ENCODE measurements around the gene NAP1L4.

The NAP1L4 gene

DNA sequence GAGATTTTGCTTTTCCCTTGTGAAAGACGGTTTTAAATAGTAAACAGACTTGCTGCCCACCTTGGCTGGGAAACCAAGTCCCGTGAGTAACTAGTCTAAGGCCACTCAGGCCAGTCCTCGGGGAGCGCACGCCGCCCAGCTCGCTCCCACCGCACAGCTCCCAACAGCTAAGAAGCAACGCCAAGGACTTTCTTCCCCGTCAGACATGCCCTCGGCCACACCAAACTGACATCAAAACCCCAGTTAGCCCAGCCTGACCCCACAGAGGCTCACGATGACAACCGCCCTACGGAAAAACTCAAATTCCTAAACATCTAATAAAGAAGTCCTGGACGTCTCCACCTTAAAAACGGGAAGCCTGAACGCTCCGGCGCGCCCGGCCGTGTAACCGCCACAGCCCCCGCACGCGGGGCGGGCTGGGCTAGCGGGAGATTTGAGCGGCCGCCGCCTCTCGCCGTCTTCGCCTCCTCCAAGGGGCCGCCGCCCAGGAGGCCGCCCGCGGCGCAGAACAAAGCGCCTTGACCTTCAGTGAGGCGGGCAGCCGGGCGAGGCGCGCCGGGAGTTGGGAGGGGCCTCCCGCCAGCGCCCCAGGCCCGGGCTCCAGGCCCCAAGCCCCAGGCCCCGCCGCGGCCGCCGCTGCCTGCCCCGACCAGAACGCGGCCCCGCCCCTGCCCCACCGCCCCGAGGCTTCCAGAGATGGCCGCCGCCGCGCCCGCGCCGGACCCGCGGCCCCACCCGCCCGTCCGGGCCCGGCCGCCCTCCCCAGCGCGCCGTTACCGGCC lies 486 bp downstream of the NAP1L4 start:
- DNase-seq = no peak

DNA sequence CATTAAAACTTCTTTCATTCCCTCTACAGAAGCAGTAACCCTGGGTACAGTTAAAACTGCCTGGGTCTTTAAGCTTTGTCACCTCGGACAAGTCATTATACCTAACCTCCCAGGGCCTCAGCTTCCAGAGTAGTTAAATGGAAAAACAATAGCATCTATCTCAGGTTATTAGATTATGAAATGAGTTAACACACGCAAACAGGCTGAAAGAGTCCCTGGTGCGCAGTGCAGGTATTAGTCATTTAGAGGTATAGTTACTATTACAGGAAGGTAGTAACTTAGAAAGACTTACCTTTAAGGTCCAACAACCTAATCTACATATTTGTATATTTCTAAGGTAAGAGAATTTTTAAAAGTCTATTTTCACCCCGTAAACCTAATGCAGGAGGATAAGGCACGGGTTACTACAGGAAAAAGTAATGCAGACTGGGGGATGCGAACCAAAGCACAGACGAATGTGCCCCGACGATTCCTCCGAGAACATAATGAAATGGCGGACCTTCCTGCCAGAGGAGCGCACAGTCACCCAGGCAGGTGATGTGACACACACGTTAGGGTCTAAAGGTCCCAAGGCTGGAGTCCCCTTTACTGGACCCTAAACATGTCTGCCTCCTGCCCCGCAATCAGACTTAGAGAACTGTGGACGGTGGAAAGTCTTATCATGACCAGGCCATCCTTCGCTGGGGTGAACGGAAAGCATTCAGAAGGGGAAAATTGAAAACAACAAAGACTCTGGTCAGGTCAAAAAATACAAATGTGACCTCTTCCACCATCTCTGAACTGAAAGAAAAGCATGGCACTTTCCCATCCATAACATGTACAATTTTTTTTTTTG lies 1.3 kb downstream of the NAP1L4 start:
- DNase-seq = peak; percentile 27

DNA sequence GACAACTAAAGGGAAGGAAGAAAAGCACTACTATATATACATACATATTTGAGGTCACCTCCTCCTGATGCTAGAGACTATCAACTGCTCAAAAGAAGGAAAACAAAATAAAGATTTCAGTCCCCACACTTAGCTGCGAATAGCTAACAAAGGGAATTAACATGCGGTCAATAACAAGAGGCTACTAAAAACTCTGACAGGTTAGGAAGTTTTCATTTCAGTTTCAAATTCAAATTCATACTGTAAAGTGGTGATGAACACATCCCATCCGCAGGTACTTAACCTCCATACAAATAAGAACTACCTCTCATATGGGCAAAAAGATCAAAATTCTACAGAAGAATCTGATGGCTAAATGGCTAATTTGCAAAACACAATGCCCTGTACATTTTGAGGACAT lies 2.6 kb downstream of the NAP1L4 start:
- no peak for DNase-seq

DNA sequence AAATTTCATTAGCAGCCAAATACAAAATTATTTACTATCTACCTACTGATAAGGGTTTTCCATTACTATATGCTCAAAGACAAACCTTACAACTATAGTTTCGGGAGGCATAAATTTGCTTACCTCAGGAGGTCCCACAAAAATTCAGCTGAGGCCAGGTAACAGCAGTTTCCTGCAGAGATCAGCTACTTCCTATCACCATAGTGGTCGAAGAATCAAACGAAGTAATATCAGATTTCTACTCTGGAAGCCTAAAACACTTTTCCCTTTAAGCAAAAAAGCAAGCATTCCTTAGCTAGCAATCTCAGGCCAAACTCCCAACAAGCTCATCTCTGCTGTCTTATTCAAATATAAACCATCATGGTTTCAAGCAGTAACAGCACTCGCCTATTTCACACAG lies 3.1 kb downstream of the NAP1L4 start:
- DNase-seq = no peak

DNA sequence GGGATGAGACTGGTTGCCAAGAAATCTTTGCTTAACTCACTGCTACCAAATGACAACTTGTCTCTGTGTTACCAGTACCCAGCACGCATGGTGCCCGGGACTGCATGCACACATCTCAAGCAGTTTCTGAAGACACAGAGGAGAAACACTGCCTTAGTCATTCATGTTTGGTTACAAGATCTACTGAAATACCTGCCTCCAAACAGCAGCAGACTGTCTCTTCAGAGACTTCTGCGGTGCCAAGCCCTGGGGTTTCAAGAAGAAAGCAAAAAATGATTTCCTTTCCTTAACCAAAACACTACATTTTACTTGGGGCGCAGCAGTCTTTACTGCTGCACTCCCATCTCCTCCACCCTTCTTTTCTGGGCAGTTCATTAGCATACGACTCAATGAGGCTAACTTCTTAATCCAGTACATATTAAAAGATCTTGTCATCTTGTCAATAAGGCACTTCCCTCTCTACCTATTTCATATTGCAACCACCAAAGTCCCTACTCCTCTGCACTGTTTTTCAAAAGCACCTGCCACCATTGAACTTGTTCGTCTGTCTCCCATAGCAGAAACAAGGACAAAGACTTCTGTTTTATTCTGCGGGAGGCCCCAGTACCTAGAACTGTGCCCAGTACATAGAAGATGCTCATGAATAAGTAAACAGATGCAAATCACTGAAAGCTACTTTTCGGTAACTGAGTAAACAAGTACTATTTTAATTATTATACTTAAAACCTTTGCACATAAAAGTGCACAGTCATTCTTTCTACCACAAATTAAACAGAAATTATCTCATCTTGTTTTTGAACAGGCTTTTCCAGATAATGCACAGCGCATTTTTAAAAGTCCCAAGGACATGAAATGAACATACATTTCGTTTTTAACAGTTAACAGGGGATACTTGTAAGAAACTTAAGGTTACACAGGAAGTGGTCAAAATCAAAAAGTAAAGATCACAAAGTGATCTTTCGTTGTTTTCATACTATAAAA lies 4.0 kb downstream of the NAP1L4 start:
- DNase-seq = peak; percentile 53

- DNase-seq = no peak
Measured at GRCh38 chr11:2983908-2984307, 8.2 kb downstream of the NAP1L4 start.

DNA sequence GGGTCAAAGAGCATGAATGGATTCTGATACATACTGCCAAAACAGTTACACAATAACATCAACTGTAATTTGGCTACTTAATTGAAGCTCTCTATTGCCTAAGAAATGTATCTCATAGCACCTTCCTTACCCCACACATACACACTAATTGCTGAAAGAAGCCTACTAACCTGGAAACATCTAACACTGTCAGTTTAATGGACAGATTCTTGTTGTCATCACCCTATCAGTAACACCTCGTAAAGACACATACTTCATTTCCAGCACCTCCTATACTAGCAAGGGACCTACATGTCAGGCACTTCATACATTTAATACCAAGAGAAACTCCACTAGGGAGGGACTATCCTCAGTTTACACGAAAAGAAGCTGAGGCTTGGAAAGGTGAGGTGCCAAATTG lies 9.9 kb downstream of the NAP1L4 start:
- no peak for DNase-seq

DNA sequence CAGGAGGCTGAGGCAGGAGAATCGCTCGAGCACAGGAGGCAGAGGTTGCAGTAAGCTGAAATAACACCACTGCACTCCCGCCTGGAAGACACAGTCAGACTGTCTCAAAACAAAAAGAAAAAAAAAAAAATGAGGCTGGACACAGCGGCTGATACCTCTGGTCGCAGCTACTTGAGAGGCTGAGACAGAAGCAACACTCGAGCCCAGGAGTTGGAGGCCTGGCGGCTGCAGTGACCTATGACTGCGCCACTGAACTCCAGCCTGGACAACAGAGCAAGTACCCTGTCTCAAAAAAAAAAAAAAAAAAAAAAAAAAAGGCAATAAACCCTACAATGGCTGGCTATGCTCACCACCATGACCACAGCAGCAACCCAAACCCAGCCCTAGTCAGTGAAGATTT lies 11.0 kb downstream of the NAP1L4 start:
- DNase-seq = no peak

DNA sequence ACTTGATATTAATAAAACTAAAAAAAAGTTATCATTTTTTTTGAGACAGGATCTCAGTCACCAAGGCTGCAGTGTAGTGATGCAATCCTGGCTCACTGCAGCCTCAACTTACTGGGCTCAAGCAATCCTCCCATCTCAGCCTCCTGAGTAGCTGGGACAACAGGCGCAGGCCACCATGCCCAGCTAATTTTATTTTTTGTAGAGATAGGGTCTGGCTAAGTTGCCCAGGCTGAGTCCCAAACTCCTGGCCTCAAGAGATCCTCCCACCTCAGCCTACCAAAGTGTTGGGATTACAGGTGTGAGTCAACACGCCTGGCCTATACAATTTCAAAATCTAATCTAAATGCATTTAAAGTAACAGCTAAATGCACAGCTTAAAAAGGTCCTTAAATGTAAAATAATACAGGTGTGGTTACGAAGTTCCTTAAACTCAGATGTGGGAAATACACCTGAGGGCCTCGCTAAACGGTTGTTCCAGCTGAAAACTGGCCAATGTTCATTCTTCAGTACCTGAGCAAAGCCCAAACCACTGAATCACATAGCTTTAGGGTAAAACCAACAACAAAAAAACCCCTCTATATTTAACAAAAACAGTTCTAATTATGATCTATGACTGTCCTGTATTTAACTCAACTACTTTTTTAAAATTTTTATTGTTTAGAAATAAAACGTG lies 11.8 kb downstream of the NAP1L4 start:
- DNase-seq = no peak

- DNase-seq = no peak
Measured at GRCh38 chr11:2977113-2977512, 15.0 kb downstream of the NAP1L4 start.

DNA sequence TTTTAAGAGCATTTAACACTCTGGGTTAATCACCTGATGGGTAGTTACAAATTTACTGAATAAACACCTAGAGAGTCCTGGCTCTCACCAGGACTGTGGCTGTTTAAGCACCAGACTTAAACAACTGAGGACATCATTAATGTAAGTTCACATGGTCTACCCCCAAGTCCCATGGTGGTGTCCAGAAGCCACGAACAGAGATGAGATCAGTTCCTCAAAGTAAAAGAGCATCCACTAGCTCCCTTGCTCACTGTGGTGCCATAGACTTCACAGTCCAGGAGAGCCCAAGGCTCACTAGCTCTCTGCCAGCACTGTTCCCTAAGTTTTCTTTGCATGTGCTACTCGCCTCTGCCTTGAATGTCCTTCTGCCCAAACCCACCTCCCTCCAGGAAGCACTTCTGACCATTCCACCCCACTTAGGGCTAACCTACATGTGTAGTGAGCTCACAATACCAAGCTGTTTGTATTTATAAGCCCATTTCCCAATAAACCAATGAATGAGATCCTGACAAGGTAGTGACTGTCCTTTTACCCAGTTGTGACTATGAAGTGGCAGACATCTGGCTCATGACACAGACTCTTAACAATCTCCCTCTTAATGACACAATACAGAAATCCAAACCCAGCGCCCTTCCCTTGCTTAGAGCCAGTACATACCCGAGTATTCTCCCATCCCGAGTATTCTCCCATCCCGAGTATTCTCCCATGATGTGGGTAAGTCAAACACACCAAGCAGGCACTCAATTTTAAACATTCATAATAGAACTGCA lies 15.7 kb downstream of the NAP1L4 start:
- DNase-seq = no peak

DNA sequence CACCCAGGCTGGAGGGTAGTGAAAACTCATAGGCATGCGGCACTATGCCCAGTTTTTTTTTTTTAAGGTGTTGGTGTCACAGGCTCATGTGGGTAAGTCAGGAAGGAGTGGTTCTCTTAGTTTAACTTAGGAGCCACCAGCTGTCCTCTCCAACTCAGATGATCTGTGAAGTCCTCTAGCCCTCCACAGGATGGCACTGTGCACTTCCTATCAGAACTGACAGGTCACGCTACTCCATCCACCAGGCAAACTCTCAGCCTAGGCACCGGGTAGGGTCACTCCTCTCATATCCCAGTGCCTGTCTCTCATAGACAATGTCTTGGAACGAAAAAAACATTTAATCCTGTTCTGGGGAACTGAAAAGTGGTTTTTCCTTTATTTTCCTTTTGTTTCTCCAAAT lies 16.5 kb downstream of the NAP1L4 start:
- DNase-seq = peak; percentile 48

- no peak for DNase-seq
Measured at GRCh38 chr11:2974272-2974671, 17.9 kb downstream of the NAP1L4 start.

DNA sequence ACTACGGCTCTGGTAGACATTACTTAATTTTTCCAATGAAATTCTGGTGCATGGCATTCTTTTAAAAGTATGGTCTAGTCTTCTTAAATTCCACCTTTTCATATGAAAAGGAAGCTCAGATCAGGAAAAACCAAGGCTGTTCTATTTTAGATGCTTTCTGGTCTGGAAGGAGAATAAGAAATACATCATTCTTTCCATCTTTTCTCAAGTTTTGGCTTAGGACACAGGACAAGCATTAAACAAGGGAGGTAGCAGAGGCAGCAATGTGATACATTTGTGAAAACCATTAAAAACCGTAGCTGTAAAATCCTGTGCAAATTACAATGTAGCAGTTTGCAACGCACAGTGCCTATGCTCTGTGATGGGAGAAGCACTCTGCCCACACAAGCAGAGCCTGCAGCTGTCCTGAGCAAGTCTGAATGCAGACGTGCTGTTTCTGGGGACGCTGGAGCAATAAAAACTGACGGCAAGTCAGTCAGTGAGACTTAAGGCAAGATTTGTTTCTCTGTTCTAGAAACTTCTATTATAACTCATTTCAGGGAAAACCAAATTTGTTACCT lies 23.7 kb downstream of the NAP1L4 start:
- DNase-seq = no peak

DNA sequence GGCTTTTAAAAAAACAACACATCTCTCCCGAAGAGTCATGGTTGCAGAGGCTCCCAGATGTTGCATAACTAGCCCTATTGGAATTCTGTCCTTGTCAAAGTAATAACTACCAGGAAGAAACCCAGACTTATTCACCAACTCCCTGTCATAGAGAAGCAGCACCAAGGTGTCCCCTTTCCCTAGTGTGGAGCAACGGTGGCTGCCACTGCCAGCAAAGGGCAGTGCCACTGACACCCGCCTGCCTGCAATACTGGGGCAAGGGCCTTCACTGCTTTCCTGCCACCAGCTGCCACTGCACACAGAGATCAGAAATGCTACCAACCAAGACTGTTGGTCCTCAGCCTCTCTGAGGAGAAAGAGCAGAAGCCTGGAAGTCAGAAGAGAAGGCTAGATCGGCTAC lies 27.3 kb downstream of the NAP1L4 start:
- DNase-seq = no peak

- DNase-seq = no peak
Measured at GRCh38 chr11:2963761-2964160, 28.4 kb downstream of the NAP1L4 start.

DNA sequence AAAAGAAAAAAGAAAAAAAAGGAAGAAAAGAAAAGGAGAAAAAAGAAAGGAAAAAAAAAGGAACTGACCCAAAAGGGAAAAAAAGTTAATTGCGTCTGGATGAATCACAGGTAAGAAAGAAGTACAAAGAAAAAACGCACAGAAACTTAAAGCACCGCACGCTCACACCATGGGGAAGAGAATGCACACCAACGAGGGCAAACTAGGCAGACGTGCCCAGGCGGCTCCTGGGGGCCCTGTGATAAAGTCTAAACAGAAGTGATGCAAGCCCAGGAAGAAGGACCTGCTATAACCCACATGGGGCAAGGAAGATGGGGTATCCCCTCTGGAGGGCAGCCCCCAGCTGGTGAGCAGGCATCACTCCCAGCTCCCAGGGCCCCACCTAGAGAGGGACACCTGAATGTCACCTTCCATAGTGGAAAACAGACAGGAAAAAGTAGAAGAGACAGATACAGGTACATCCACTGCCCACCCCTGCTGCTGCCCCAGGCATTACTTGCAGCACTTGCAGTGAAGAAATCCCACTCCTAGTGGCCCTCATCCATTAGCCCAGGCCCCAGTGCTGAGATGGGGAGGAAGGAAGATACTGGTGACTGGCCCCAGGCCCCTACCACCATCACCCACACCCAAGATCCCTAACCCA lies 28.9 kb downstream of the NAP1L4 start:
- DNase-seq = no peak

- no peak for DNase-seq
Measured at GRCh38 chr11:2961080-2961479, 31.0 kb downstream of the NAP1L4 start.

- no peak for DNase-seq
Measured at GRCh38 chr11:2960139-2960538, 32.0 kb downstream of the NAP1L4 start.

DNA sequence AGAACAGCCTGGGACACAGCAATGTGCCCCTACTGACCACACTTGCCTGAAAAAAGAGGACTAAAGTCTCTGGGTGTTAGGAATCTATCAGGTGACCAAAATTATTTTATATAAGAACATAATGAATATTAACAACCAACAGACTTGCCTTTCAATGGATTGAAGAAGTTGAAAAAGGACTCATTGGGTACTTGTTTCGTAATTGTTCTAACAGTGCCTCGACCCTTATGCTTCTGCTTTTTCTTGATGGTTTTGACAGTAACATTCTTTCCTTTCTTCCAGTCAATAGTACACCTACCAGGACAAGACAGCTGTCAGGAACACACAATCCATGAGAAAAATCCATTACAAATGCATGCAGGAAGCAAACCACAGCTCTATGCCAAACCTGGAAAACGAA lies 33.9 kb downstream of the NAP1L4 start:
- no peak for DNase-seq

Data from activated gamma-delta T cell treated with Interleukin-2 at 50 U/mL for 16 hours (primary cell).